ENCODE results near the gene ELANE.
"Not testable (repeated sequence)": the region's sequence is repeated elsewhere in the genome, so short reads cannot be mapped to it uniquely, and the experiment has no call there.

Gene ELANE

DNA sequence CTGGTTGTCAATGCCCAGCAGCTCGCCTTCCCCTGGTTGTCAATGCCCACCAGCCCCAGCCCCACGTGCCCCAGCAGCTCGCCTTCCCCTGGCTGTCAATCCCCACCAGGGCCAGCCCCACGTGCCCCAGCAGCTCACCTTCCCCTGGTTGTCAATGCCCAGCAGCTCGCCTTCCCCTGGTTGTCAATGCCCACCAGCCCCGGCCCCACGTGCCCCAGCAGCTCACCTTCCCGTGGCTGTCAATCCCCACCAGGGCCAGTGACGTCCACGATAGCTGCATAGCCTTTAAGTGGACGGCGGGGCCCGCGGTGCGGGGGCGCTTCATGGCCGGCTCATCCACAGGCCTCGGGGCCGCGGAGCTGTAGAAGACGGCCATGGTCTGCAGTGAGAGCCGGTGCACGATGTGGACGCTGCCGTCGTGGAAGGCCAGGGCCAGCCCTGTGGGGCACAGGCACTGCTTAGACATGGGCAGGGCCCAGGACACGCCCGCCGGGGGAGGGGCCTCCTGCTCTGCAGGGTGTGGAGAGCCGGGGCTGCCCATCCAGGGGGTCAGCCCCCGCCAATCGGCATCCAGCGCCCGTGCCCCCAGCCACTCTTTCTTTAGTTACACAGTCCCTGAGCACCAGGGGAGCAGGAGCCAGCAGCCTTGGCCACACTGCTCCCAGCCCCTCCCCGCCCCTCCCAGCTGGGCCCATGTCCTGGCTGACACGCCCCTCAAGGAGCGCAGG, 27.8 kb downstream of the ELANE start:
- DNase-seq (ENCODE audit: low spot score) = no peak

DNA sequence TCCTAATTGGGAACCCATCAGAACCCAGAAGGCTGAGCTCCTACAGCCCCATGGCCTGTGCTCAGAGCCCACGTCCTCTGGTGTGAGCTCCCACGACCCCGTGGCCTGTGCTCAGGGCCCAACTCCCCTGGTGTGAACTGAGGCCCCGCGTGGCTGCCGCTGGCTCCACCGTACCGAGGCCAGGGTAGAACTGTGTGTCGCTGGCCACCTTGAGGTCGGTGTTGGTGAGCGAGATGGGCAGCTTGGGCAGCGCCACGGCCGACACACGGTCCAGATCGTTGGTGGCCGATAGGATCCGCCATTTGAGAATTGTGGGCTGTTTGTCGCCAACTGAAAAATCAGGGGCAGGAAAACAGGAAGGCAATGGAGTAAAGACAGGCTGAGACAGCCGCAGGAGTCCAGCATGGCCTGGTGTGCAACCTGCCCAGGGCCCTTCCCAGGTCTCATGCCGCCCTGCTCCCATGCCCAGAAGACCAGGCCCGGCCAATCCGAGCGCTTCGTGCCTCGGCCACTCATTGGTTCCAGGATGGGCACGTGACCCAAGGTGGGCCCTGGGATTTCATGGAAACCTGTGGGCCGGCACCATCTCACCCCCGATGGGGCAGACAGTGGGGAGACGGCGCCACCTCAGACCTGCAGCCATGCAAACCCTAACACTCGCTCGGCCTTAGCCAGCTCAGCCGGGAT, 29.4 kb downstream of the ELANE start:
- DNase-seq (ENCODE audit: low spot score) = no peak

DNA sequence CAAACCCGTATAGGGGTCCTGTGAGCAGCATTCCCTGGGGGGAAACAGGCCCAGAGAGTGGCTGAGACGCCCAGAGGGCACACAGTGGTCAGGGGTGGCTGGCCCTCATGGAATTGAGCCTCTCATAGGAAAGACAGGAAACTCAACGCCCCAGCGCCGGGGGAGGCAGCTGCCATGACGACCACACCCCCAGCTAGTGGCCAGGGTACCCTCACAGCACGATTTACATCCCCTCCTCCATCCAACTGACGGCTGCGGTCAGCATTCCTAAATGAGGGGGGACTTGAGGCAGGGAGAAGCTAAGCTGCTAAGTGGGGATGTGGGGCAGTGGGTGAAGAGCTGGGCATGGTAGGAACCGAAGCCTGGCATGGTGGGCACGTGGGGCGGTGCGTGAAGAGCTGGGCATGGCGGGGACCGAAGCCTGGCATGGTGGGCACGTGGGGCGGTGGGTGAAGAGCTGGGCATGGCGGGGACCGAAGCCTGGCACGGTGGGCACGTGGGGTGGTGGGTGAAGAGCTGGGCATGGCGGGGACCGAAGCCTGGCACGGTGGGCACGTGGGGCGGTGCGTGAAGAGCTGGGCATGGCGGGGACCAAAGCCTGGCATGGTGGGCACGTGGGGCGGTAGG, 30.9 kb downstream of the ELANE start:
- no peak for DNase-seq (ENCODE audit: low spot score)

DNA sequence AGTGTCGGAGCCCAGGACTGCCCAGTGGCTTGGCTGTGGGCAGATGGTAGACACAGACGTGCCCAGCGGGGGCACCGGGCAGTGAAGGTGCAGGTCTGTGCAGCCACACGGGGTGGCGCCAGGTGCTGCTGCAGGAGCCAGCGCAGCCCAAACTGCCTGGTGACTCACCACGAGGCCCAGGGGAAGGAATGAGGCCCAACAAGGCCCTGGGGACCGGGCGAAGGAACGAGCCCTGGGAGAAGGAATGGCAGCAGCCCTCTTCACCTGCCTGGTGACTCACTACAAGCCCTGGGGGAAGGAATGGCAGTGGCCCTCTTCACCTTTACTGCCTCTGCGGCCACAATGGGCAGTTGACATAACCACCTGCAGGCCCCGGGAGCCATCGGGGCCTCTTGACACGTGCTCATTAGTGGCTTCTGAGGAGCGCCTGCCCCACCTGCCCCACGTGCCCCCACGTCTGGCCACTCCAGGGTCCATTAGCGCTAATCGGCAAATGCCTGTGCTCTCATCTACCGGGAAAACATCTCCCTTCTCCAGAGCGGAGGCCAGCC, 31.6 kb downstream of the ELANE start:
- no peak for DNase-seq (ENCODE audit: low spot score)

DNA sequence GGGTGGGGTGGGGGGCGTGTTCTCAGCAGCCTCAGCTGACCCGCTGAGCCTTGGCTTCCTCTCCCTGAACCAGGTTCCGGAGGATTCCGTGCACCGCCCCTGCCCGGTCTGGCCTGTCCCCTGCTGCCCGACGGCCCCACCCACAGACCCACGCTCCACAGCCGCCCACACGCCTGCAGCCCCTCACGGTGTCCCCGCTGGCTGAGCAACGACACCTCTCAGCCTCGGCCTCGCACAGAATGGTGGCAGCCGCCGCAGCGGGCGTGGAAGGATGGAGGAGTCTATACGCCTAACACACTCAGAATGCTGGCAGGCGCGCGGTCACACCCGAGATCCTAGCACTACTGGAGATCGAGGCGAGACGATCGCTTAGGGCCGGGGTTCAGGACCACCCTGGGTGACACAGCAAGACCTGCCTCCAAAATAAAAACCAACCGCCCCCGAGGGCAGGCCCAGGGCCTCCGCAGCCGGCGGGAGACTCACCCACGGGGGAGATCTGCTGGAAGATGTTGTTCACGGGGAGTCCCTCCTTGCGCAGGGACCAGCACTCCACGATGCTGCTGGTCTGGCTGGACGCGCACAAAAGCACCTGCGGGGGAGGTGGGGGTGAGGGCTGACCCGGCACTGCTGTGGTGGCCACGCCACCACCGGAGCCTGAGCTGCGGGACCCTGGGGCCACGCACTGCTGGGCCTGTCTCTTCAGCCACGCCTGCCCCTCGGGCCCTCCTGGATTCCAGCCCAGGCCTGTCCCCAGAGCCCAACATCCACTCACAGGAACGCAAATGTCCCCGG, 32.5 kb downstream of the ELANE start:
- DNase-seq (ENCODE audit: low spot score) = no peak

DNA sequence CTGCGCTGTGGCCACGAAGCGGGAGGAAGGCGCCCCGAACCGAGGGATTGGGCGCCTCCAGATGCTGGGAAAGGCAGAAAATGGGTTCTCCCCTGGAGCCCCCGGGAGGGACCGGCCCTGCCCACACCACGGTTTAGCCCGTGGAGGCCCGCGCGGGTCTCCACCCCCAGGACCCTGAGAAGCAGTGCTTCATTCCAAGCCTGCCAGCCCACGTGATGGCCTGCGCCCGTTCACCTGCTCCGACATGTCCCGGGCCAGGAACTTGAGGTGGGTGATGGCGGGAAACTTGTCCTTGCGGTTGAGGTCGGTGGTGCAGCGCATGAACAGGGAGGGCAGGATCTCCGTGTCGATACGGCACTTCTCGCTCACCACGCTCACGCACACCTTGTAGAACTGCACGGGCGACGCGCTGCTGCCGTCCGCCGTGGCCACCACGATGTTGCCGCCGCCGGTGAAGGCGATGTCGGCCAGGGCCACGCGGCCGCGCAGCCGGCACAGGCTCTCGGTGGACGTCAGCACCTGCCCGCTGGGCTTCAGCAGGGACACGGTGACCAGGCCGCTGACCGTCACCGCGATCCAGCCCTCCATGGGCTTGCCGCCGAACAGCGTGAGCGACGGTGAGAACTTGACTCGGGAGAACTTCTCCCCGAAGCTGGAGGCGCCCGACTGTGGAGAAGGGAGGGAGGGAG, 33.6 kb downstream of the ELANE start:
- no peak for DNase-seq (ENCODE audit: low spot score)

DNA sequence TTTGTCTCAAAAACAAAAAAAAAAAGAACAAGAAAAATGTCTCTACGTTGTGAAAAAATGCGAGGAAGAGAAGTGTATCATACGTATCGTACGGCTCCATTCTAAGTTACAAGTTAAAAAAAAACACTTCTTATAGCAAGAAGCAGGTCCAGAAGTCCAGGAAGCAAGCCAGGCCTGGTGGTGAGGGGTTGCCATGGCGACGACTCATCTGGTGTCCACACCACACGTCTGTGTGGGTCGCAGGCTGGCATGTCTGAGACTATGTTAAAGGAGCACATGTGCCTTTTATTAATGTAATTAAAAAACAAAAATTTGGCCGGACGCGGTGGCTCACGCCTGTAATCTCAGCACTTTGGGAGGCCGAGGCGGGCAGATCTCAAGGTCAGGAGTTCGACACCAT, 35.0 kb downstream of the ELANE start:
- DNase-seq (ENCODE audit: low spot score) = no peak

DNA sequence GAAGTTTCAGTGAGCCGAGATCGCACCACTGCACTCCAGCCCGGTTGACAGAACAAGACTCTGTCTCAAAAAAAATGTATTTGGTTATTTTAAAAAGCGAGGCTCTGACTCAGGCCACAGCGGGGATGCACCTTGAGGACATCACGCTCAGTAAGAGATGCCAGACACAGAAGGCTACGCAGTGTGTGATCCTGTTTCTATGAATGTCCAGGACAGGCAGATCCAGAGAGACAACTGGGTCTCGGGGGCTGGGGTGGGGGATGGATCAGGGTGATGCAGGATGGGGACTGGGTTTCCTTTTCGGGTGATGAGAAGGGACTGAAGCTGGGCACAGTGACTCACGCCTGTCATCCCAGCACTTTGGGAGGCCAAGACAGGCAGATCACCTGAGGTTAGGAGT, 35.5 kb downstream of the ELANE start:
- DNase-seq (ENCODE audit: low spot score) = no peak

DNA sequence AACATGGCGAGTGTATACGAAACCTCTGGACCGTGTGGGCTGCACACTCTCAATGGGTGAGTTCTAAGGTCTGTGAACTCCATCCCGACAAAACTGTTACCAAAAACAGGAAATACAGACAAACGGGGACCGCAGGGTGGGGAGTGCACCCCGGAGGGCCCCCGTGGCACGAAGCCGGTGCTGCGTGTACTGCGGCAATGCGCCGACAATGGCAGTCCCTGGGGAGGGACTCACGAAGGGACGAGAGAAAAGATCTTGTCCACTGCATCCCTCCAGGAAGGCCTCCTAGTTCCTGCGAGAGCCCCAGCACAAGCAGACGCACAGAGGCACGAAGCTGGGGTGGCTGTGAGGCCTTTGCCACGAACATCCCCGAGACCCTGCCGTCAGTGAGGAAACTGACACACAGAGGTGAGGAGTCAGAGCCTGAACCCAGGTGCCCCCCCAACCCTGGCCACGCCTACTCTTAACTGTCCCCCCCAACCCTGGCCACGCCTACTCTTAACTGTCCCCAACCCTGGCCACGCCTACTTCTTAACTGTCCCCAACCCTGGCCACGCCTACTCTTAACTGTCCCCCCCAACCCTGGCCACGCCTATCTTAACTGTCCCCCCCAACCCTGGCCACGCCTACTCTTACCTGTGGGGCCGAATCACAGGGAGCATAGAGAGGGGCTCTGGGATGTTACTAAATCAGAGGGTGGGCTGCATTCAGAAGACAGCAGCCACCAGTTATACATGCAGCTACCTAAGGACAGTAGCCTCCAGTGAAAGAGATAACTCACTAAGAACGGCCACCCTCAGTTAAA, 36.7 kb downstream of the ELANE start:
- no peak for DNase-seq (ENCODE audit: low spot score)

DNA sequence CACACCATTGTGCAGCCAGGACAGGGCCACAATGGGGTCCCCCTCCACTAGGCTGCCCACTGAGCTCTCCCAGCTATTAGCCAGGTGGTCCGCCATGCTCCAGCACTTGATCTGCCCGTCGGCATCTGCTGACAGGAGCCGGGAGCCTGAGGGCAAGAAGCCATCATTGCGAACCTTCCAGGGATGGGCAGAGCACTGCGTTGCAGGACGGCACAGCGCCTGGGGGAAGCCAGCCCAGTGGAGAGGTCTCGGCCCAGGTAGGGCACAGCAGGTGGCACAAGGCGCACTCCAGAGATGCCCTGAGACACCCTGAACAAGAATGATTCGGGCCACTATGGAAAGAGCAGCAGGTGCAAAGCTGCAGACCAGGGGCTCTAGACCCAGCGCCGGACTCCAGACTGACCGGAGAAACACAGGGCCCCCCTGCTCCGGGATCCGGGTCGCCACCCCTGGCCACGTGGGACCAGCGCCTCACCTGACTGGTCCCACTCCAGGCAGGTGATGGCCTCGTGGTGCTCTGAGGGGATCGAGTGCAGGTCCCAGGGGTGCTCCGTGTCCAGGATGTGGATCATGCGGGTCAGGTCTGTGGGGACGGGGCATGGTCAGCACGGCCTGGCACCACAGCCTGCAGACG, 37.7 kb downstream of the ELANE start:
- no peak for DNase-seq (ENCODE audit: low spot score)

DNA sequence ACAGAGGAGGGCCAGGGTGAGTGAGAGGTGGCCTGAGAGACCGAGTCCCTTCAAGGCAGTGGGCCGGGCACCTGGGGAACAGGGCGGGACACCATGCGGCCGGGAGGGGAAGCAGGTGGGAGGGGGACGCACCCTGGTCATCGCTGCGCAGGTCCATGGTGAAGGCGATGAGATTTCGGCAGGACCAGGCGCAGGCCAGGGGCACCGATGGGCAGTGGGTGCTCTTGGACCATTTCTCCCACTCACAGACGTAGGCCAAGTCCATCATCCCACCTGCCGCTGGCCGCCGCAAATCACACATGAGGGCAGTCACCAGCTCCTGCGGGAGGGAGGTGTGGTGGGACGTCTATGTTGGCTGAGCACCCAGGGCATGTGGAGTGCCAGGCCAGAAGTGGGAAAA, 38.7 kb downstream of the ELANE start:
- DNase-seq (ENCODE audit: low spot score) = no peak

DNA sequence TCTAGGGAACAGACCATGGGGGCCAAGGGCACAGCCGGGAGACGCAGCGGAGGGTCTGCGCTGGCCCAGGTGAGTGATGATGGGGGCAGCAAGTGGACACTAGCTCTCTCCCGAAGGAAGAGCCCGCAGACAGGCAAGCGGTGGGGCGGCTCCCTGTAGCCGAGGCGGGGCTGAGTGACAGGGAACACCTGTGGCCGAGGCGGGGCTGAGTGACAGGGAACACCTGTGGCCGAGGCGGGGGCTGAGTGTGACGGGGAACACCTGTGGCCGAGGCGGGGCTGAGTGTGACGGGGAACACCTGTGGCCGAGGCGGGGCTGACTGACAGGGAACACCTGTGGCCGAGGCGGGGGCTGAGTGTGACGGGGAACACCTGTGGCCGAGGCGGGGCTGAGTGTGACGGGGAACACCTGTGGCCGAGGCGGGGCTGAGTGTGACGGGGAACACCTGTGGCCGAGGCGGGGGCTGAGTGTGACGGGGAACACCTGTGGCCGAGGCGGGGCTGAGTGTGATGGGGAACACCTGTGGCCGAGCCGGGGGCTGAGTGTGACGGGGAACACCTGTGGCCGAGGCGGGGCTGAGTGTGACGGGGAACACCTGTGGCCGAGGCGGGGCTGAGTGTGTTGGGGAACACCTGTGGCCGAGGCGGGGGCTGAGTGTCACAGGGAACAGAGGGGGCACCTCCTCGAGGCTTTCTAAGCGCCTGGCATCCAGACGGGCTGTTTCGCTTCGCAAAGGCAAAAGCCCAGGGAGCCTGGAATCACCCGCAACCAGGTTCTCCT, 39.5 kb downstream of the ELANE start:
- DNase-seq (ENCODE audit: low spot score) = not testable (repeated sequence)

DNA sequence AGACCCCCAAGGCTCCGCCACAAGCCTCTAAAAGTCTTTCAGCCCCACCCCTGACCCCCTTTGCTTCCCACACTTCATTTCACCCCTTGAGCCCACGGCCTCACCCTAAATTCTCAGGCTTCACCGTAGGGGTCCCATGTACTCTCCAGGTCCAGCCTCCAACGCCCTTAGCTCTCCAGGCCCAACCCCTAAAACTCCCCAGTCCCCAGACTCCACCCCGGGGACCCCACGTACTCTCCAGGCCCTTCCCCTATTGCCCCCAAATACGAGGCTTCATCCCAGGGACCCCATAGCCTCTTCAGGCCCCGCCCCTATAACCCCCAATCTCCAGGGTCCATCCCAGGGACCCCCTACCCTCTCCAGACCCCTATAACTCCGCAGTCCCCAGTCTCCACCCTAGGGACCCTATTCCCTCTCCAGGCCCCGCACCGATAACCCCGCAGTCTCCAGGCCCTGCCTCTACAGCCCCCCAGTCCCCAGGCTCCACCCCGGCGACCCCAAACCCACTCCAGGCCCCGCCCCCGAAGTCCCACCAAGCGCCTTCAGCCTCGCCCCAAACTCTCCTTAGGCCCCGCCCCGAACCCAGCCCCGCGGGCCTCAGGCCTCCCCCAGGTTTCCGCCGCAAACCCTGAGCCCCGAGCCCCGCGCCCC, 40.3 kb downstream of the ELANE start:
- no peak for DNase-seq (ENCODE audit: low spot score)

DNA sequence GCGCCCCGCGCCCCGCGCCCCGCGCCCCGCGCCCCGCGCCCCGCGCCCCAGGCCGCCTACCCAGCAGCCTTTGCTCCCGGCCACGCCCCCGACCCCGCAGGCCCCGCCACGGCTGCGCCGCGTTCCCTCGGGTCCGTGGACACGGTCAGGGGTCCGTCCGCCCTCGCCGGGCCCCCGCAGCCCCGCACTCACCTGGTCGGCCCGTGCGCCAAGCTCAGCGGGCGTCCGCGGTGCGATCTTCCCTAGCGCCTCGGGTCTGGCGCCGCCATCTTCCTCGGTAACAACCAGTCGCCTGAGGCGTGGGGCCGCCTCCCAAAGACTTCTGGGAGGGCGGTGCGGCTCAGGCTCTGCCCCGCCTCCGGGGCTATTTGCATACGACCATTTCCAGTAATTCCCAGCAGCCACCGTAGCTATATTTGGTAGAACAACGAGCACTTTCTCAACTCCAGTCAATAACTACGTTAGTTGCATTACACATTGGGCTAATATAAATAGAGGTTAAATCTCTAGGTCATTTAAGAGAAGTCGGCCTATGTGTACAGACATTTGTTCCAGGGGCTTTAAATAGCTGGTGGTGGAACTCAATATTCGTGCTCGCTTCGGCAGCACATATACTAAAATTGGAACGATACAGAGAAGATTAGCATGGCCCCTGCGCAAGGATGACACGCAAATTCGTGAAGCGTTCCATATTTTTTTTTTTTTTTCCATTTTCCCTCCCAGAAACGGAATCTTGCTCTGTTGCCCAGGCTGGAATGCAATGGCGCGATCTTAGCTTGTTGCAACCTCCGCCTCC, 41.0 kb downstream of the ELANE start, which contains the start of the genes MED16 and RNU6-9:
Gene MED16 (minus strand): TSS at position 294 of the 796 bp plus-strand sequence. CDS start 2,056 bp downstream, outside the sequence.
Gene RNU6-9 (plus strand): TSS at position 591 of the 796 bp plus-strand sequence.
- DNase-seq (ENCODE audit: low spot score) = peak; percentile 95

DNA sequence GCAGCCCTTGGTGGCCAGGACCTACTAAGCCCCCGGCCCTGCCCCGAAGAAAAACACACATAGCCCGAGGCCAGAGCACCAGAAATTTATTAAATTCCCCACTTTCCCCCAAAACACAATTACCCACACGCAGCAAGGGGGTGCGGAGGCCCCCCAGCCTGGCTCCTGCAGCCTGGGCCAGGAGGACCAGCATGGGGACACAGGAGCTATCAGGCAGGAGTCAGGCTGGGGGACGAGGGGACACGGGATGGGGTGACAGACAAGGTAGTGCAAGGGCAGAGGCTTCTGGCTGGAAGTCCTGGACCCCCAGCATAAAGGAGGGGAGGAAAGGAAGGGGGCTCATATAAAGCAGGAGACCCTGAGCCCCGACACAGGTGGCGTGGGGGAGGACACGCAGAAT, 44.3 kb downstream of the ELANE start:
- DNase-seq (ENCODE audit: low spot score) = no peak

DNA sequence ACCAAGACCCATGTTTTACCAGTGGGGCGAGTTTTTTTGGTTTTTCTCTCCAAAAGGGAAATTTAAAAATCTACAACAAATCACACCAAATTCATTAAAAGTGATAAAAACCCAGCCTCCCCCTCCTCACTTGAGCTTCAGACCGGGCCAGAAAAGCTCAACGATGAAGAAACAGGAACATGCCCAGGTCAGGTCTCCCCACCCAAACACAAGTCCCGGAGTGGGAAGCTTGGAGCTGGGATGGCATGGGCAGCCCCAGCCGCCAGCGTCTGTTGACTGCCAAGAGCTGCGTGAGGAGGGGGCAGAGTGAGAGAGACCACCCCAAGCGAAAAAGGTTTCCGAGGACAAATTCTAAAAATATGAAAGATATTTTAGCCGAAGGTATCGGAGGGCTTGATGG, 44.9 kb downstream of the ELANE start:
- no peak for DNase-seq (ENCODE audit: low spot score)

DNA sequence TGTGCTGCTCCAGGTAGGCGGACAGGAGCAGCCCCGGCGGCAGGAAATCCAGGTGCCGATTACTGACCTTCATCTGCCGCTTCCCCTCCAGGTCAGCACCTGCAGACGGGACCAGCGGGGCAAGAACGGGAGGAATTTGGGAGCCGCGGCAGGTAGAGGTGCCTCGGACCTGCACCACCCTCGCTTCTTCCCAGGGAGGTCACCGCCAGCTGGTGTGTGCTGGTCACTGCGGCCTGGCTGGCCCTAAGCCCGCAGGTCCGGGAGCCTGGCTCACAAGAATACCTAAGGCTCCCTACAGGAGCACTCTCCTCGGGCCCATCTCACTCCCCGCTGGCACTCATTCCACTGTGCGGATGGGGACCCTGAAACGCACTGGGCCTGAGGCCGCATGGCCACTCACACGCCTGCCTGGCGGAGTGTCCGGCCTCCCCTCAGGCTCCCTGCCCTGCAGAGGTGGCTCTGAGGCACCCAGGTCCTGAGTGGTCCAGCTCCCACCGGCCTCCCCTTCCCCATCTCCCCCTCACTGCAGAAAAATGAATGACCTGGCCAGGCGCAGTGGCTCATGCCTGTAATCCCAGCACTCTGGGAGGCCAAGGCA, 45.4 kb downstream of the ELANE start:
- no peak for DNase-seq (ENCODE audit: low spot score)

DNA sequence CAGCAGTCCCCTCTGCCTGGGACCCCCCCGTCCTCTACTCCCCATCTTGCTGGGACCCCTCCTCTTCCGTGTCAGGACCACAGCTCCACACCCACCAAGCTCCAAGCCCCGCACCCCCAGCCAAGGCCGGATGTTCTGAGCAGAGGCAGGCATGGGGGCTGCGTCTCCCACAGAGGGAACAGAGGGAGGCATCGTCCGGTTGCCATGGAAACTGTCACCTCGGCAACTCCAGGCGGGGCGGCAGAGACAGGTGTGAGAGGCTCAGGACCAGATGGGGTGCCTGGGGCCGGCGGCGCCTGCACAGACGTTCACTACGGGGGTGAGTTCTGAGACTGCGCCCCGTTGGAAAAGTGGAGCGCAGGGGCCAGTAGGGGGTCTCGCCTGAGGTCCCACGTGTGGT, 46.6 kb downstream of the ELANE start:
- DNase-seq (ENCODE audit: low spot score) = no peak

Data from ecto neural progenitor cell (in vitro differentiated cells).